Gastrocnemius medialis (tissue), 4 donors: ENCODE data around the gene LRIG3.

Experiments used
- POLR2A ChIP-seq, 2 donors: fragments of 450-650 bp; IDR thresholded peaks; one replicate each; pipeline ENCODE4 v1.6.1; 2017; ENCODE audit warnings: antibody characterized with exemption in 2 of 2, mild to moderate bottlenecking in 2 of 2, moderate library complexity in 2 of 2
- TF ChIP-seq, protein P1 (sequence below), 5 experiments: fragments of 450-650 bp in 3 of 5; fragments of 200-600 bp in 2 of 5; sonication (generic) in 2 of 5; IDR thresholded peaks in 4 of 5; conservative IDR thresholded peaks in 1 of 5; 1 replicate in 4 of 5; 2 replicates in 1 of 5; pipeline ENCODE4 v1.5.1; 2016 to 2019; ENCODE audit warnings: antibody characterized with exemption in 5 of 5, mild to moderate bottlenecking in 3 of 5, moderate library complexity in 3 of 5

DNA sequence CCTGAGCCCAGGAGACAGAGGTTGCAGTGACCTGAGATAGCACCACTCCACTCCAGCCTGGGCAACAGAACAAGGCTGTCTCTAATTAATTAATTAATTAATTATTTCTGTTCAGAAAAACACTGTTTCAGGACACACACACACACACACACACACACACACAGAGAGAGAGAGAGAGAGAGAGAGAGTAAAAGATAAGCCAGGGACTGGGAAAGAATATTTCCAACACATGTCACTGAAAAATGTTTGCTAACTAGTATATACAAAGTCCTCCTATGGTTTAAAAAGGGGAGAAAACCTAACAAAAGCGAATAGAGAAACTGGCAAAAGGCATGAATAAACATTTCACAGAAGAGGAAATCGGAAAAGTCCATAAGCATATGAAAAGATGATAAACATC, 18.1 kb upstream of the LRIG3 start:
- TF ChIP-seq, protein P1, sequence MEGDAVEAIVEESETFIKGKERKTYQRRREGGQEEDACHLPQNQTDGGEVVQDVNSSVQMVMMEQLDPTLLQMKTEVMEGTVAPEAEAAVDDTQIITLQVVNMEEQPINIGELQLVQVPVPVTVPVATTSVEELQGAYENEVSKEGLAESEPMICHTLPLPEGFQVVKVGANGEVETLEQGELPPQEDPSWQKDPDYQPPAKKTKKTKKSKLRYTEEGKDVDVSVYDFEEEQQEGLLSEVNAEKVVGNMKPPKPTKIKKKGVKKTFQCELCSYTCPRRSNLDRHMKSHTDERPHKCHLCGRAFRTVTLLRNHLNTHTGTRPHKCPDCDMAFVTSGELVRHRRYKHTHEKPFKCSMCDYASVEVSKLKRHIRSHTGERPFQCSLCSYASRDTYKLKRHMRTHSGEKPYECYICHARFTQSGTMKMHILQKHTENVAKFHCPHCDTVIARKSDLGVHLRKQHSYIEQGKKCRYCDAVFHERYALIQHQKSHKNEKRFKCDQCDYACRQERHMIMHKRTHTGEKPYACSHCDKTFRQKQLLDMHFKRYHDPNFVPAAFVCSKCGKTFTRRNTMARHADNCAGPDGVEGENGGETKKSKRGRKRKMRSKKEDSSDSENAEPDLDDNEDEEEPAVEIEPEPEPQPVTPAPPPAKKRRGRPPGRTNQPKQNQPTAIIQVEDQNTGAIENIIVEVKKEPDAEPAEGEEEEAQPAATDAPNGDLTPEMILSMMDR (IDR thresholded peaks at IDR 0.05 in 4 of 5, conservative IDR thresholded peaks at IDR 0.05 in 1 of 5): no peak
- no peak for TF ChIP-seq POLR2A (IDR thresholded peaks at IDR 0.05)
